Measurements from ENCODE around the gene ZNF229.
"Not testable (repeated sequence)": the region's sequence is repeated elsewhere in the genome, so short reads cannot be mapped to it uniquely, and the experiment has no call there.

ZNF229 gene

GRCh38 chr19:44447916-44448674 lies at the start of gene ZNF229:
ZNF229 (minus strand) TSS chr19:44448472; CDS start chr19:44442847, 5,625 bp downstream.
- peaks cover 4% of the 10 kb centered on the region for H3K4me1 ChIP-seq (ENCODE audit: control insufficient read depth, insufficient read depth, low read length)
- peak within 1 kb of the TSS; percentile 93 for H3K4me3 ChIP-seq (ENCODE audit: low read length)
- peak within 1 kb of the TSS; percentile 32 for H3K9ac ChIP-seq (ENCODE audit: low read length)
- no peaks in the 10 kb centered on the region for H3K27me3 ChIP-seq (ENCODE audit: control insufficient read depth, insufficient read depth, low read length)
- H3K36me3 ChIP-seq (ENCODE audit: control insufficient read depth, insufficient read depth, low read length), result peaks cover 2% of the 10 kb centered on the region
- H3K27ac ChIP-seq (ENCODE audit: low read depth, low read length), result peak within 1 kb of the TSS; percentile 24

DNA sequence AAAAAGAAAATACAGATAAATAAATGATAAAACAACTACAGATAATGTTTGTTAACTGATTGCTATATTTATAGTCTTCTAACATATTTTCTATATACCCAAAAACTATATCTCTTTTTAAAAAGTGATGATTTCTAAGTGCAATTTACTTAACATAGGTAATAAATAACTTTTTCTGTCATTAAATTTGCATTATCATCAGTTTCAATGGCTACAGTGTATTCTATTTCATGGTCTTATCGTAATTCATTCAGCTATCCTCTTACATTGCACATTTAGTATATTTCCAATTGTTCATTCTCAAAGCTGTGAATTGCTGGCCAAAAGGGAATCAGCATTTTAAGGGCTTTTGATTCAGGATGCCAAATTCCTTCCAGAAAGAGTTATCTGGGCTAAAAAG lies 48.4 kb upstream of the ZNF229 start:
- H3K4me1 ChIP-seq (ENCODE audit: control insufficient read depth, insufficient read depth, low read length), result no peaks in the 10 kb centered on the region
- H3K4me3 ChIP-seq (ENCODE audit: low read length), result no peak overlapping the region
- H3K36me3 ChIP-seq (ENCODE audit: control insufficient read depth, insufficient read depth, low read length), result peaks cover 41% of the 10 kb centered on the region
- no peaks in the 10 kb centered on the region for H3K27me3 ChIP-seq (ENCODE audit: control insufficient read depth, insufficient read depth, low read length)
- H3K9ac ChIP-seq (ENCODE audit: low read length), result no peak overlapping the region
- no peak overlapping the region for H3K27ac ChIP-seq (ENCODE audit: low read depth, low read length)

GRCh38 chr19:44476559-44477408 lies 28.5 kb upstream of the ZNF229 start:
- Histone ChIP-seq H3K27me3 (ENCODE audit: control insufficient read depth, insufficient read depth, low read length) (no peaks in the 10 kb centered on the region), H3K27ac (ENCODE audit: low read depth, low read length) (no peak overlapping the region), H3K4me3 (ENCODE audit: low read length) (no peak overlapping the region), H3K36me3 (ENCODE audit: control insufficient read depth, insufficient read depth, low read length) (peaks cover 46% of the 10 kb centered on the region), H3K4me1 (ENCODE audit: control insufficient read depth, insufficient read depth, low read length) (no peaks in the 10 kb centered on the region), H3K9ac (ENCODE audit: low read length) (no peak overlapping the region)

DNA sequence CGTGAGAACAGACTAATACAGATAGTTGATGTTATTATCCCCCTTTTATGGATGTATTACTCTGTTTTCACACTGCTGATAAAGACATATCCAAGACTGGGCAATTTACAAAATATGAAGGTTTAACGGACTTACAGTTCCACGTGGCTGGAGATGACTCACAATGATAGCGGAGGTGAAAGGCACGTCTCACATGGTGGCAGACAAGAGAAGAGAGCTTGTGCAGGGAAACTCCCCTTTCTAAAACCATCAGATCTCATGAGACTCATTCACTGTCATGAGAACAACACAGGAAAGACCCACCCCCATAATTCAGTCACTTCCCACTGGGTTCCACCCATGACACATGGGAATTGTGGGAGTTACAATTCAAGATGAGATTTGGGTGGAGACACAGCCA lies 20.5 kb upstream of the ZNF229 start:
- H3K36me3 ChIP-seq (ENCODE audit: control insufficient read depth, insufficient read depth, low read length); H3K4me1 ChIP-seq (ENCODE audit: control insufficient read depth, insufficient read depth, low read length); H3K27ac ChIP-seq (ENCODE audit: low read depth, low read length); H3K4me3 ChIP-seq (ENCODE audit: low read length); H3K9ac ChIP-seq (ENCODE audit: low read length); H3K27me3 ChIP-seq (ENCODE audit: control insufficient read depth, insufficient read depth, low read length): not testable (repeated sequence)

DNA sequence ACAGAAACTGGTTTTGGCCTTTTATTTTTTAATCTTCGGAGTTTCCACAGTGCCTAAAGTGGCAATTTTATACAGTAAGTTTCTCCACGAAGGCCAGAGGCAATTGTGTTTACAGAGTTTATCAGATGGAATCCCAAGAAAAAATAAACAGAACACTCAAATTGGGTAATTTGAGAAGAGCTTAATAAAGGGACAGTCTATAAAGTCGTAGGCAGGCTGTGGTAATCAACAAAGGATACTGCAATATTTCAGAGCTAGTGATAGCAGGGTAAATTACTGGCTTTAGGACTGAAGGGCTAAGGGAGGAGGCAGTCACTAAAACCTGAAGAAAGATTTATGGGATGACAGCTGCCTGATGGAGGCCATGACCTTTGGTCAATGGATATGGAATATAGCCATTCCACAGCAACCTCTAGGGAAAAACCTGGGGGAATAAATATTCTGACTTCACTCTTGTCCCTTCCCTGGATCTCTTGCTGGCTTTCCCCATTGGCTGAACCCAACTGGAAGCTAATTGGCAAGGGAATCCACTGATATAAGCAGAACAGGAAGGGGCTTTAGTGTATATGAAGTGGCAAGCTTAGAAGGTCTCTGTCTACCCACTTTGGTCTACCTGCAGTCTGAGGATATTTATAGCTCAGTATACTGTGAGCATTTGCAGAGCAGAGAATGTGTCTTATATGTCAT lies 14.5 kb upstream of the ZNF229 start:
- not testable (repeated sequence) for H3K4me1 ChIP-seq (ENCODE audit: control insufficient read depth, insufficient read depth, low read length); H3K9ac ChIP-seq (ENCODE audit: low read length); H3K36me3 ChIP-seq (ENCODE audit: control insufficient read depth, insufficient read depth, low read length); H3K4me3 ChIP-seq (ENCODE audit: low read length); H3K27me3 ChIP-seq (ENCODE audit: control insufficient read depth, insufficient read depth, low read length); H3K27ac ChIP-seq (ENCODE audit: low read depth, low read length)

DNA sequence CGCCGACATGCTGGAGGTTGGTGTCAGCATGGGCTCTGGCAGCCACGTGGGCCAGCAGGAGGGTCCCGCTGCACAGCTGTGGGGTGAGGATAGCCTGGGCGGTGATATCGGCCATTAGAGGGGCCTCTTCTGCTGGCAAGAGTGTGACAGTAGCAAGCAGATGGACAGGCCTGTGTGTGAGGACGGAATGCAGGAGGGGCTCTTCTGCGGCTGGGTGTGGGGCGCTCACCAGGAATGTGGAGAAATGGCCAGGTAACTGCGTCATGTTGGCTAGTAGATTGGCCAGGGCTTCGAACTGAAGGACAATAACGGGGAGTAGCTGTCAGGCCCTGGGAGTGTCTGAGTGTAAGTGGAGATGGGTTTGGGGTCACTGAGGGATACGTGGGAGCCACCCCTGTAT lies 7.7 kb upstream of the ZNF229 start:
- not testable (repeated sequence) for H3K27ac ChIP-seq (ENCODE audit: low read depth, low read length); H3K4me3 ChIP-seq (ENCODE audit: low read length); H3K9ac ChIP-seq (ENCODE audit: low read length); H3K36me3 ChIP-seq (ENCODE audit: control insufficient read depth, insufficient read depth, low read length); H3K4me1 ChIP-seq (ENCODE audit: control insufficient read depth, insufficient read depth, low read length); H3K27me3 ChIP-seq (ENCODE audit: control insufficient read depth, insufficient read depth, low read length)

DNA sequence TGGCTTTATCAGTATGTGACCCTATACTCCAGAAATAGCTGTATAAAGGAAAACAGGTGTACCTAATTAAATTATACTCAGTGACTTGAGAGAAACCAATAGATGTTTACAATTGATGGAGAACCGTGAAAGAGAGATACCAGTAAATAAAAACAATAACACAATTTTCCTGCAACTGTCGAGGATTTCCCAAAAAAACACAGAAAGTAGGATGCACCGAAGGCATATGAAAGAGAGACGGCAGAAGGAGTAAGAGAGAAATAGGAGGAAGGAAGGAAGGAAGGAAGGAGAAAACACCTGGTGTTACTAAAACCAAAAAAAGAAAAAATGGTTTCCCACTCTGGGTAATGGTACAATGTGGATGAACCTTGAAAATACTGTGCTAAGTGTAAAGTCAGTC lies 6.8 kb upstream of the ZNF229 start:
- no peak overlapping the region for H3K9ac ChIP-seq (ENCODE audit: low read length)
- H3K36me3 ChIP-seq (ENCODE audit: control insufficient read depth, insufficient read depth, low read length), result no peaks in the 10 kb centered on the region
- no peaks in the 10 kb centered on the region for H3K4me1 ChIP-seq (ENCODE audit: control insufficient read depth, insufficient read depth, low read length)
- no peak overlapping the region for H3K27ac ChIP-seq (ENCODE audit: low read depth, low read length)
- H3K4me3 ChIP-seq (ENCODE audit: low read length), result no peak overlapping the region
- no peaks in the 10 kb centered on the region for H3K27me3 ChIP-seq (ENCODE audit: control insufficient read depth, insufficient read depth, low read length)

DNA sequence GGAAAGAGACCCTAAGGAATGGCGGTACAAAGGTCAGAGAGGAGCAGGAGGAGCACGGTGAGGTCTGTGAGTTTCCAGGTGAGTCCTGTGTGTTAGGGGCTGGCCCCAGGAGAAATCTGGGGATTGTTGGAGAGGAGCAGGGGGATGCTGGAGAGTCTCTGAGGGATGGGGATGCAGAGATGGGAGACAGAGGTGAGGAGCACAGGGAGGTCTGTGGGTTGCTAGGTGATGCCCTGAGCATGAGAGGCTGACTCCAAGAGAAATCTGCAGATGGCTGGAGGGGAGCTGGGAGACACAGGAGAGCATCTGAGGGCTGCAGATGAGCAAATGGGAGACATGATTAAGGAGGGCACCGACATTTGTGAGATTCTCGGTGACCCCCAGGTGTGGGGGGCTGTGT lies 4.1 kb upstream of the ZNF229 start:
- Histone ChIP-seq H3K4me3 (ENCODE audit: low read length) (no peak overlapping the region), H3K9ac (ENCODE audit: low read length) (no peak overlapping the region), H3K4me1 (ENCODE audit: control insufficient read depth, insufficient read depth, low read length) (peaks cover 4% of the 10 kb centered on the region), H3K27ac (ENCODE audit: low read depth, low read length) (no peak overlapping the region), H3K27me3 (ENCODE audit: control insufficient read depth, insufficient read depth, low read length) (no peaks in the 10 kb centered on the region), H3K36me3 (ENCODE audit: control insufficient read depth, insufficient read depth, low read length) (no peaks in the 10 kb centered on the region)

- no peak overlapping the region for H3K27ac ChIP-seq (ENCODE audit: low read depth, low read length)
- H3K36me3 ChIP-seq (ENCODE audit: control insufficient read depth, insufficient read depth, low read length), result no peaks in the 10 kb centered on the region
- H3K27me3 ChIP-seq (ENCODE audit: control insufficient read depth, insufficient read depth, low read length), result no peaks in the 10 kb centered on the region
- H3K4me1 ChIP-seq (ENCODE audit: control insufficient read depth, insufficient read depth, low read length), result peaks cover 4% of the 10 kb centered on the region
- no peak overlapping the region for H3K9ac ChIP-seq (ENCODE audit: low read length)
- no peak overlapping the region for H3K4me3 ChIP-seq (ENCODE audit: low read length)
Observed at GRCh38 chr19:44451687-44452086, 3.4 kb upstream of the ZNF229 start.

- peaks cover 3% of the 10 kb centered on the region for H3K36me3 ChIP-seq (ENCODE audit: control insufficient read depth, insufficient read depth, low read length)
Observed at GRCh38 chr19:44438441-44438840, 9.8 kb downstream of the ZNF229 start.

GRCh38 chr19:44435441-44435840 lies 12.8 kb downstream of the ZNF229 start:
- no peaks in the 10 kb centered on the region for H3K27me3 ChIP-seq (ENCODE audit: control insufficient read depth, insufficient read depth, low read length)
- H3K9ac ChIP-seq (ENCODE audit: low read length), result no peak overlapping the region
- H3K36me3 ChIP-seq (ENCODE audit: control insufficient read depth, insufficient read depth, low read length), result peaks cover 7% of the 10 kb centered on the region
- H3K4me3 ChIP-seq (ENCODE audit: low read length), result no peak overlapping the region
- no peak overlapping the region for H3K27ac ChIP-seq (ENCODE audit: low read depth, low read length)
- H3K4me1 ChIP-seq (ENCODE audit: control insufficient read depth, insufficient read depth, low read length), result no peaks in the 10 kb centered on the region

More at GRCh38 chr19:44438441-44438840, 9.8 kb downstream of the ZNF229 start:
- H3K4me3 ChIP-seq (ENCODE audit: low read length), result no peak overlapping the region
- H3K27ac ChIP-seq (ENCODE audit: low read depth, low read length), result no peak overlapping the region
- no peaks in the 10 kb centered on the region for H3K4me1 ChIP-seq (ENCODE audit: control insufficient read depth, insufficient read depth, low read length)
- no peak overlapping the region for H3K9ac ChIP-seq (ENCODE audit: low read length)
- no peaks in the 10 kb centered on the region for H3K27me3 ChIP-seq (ENCODE audit: control insufficient read depth, insufficient read depth, low read length)

- H3K4me1 ChIP-seq (ENCODE audit: control insufficient read depth, insufficient read depth, low read length), result no peaks in the 10 kb centered on the region
- H3K36me3 ChIP-seq (ENCODE audit: control insufficient read depth, insufficient read depth, low read length), result peaks cover 9% of the 10 kb centered on the region
- no peak overlapping the region for H3K27ac ChIP-seq (ENCODE audit: low read depth, low read length)
- no peaks in the 10 kb centered on the region for H3K27me3 ChIP-seq (ENCODE audit: control insufficient read depth, insufficient read depth, low read length)
- H3K9ac ChIP-seq (ENCODE audit: low read length), result no peak overlapping the region
- no peak overlapping the region for H3K4me3 ChIP-seq (ENCODE audit: low read length)
Observed at GRCh38 chr19:44430956-44431355, 17.3 kb downstream of the ZNF229 start.

All from rectal smooth muscle tissue (tissue), 1 donor.